Measurements from ENCODE around the gene C2CD4A. TPM values are rescaled to one million over a fixed set of nuclear protein-coding genes. Genes with fewer than 3 reads are reported as not detected.

Gene C2CD4A
- total and polyA plus RNA-seq, 4 donors: under 0.01 to 0.02 TPM; not detected in 2

DNA sequence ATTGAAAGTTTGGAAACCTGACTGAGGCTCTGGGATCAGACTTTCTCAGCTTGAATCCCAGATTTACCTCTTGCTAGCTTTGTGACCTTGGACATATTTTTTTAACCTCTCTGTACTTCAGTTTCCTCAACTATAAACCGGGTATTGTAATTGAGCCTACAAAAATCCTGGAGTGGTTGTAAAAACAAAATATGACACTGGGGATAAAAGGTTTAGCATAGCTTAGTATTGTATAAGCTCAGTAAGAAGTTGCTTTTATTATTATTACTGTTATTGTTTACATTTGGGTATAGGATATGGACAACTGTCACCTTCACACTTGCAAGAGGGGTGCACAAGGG lies 21.5 kb downstream of the C2CD4A start (continued):
- TF ChIP-seq CTCF (IDR thresholded peaks at IDR 0.05; ENCODE audit: low read depth, low read length, missing input control) (no peak), MAX (IDR thresholded peaks at IDR 0.05) (no peak), FOXA2 (IDR thresholded peaks at IDR 0.05) (no peak)

GRCh38 chr15:62089616-62090015 lies 22.8 kb downstream of the C2CD4A start:
- Histone ChIP-seq H3K27me3 (ENCODE audit: control insufficient read depth in 4 of 4, insufficient read depth in 4 of 4, low read length in 3 of 4) (no peaks in the 10 kb centered on the region), H3K9me3 (ENCODE audit: control insufficient read depth in 4 of 4, low read length in 3 of 4) (no peaks in the 10 kb centered on the region), H3K36me3 (ENCODE audit: control insufficient read depth in 4 of 4, insufficient read depth in 3 of 4, low read depth in 1 of 4, low read length in 3 of 4) (no peaks in the 10 kb centered on the region), H3K9ac (ENCODE audit: low read depth in 1 of 2, low read length in 2 of 2) (no peak overlapping the region), H3K27ac (ENCODE audit: low read depth in 1 of 2, low read length in 2 of 2) (no peak overlapping the region), H3K4me3 (ENCODE audit: low read depth in 1 of 3, low read length in 3 of 3) (no peak overlapping the region), H3K4me1 (ENCODE audit: control insufficient read depth in 4 of 4, insufficient read depth in 4 of 4, low read length in 3 of 4) (no peaks in the 10 kb centered on the region)
- DNase-seq (ENCODE audit: low spot score): no peak
- 75% methylated on average over 2 of the region's 2 CpGs for WGBS
- no peak for TF ChIP-seq HNF4A (conservative IDR thresholded peaks at IDR 0.05)
- TF ChIP-seq SP1 (IDR thresholded peaks at IDR 0.05): no peak
- no peak for TF ChIP-seq RXRA (IDR thresholded peaks at IDR 0.05)
- TF ChIP-seq MAX (IDR thresholded peaks at IDR 0.05): no peak
- no peak for TF ChIP-seq NR2F2 (IDR thresholded peaks at IDR 0.05)
- TF ChIP-seq, protein P1, sequence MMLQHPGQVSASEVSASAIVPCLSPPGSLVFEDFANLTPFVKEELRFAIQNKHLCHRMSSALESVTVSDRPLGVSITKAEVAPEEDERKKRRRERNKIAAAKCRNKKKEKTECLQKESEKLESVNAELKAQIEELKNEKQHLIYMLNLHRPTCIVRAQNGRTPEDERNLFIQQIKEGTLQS (IDR thresholded peaks at IDR 0.05): no peak

GRCh38 chr15:62090988-62091387 lies 24.2 kb downstream of the C2CD4A start:
- no peaks in the 10 kb centered on the region for H3K36me3 ChIP-seq (ENCODE audit: control insufficient read depth in 4 of 4, insufficient read depth in 3 of 4, low read depth in 1 of 4, low read length in 3 of 4)
- H3K9ac ChIP-seq (ENCODE audit: low read depth in 1 of 2, low read length in 2 of 2): no peak overlapping the region
- H3K9me3 ChIP-seq (ENCODE audit: control insufficient read depth in 4 of 4, low read length in 3 of 4): no peaks in the 10 kb centered on the region
- H3K4me1 ChIP-seq (ENCODE audit: control insufficient read depth in 4 of 4, insufficient read depth in 4 of 4, low read length in 3 of 4): no peaks in the 10 kb centered on the region
- no peak overlapping the region for H3K27ac ChIP-seq (ENCODE audit: low read depth in 1 of 2, low read length in 2 of 2)
- WGBS: 90% methylated on average over 7 of the region's 7 CpGs
- H3K4me3 ChIP-seq (ENCODE audit: low read depth in 1 of 3, low read length in 3 of 3): no peak overlapping the region
- no peaks in the 10 kb centered on the region for H3K27me3 ChIP-seq (ENCODE audit: control insufficient read depth in 4 of 4, insufficient read depth in 4 of 4, low read length in 3 of 4)
- TF ChIP-seq FOXA1 (IDR thresholded peaks at IDR 0.05): no peak
- no peak for TF ChIP-seq YY1 (IDR thresholded peaks at IDR 0.05)
- TF ChIP-seq, protein P2, sequence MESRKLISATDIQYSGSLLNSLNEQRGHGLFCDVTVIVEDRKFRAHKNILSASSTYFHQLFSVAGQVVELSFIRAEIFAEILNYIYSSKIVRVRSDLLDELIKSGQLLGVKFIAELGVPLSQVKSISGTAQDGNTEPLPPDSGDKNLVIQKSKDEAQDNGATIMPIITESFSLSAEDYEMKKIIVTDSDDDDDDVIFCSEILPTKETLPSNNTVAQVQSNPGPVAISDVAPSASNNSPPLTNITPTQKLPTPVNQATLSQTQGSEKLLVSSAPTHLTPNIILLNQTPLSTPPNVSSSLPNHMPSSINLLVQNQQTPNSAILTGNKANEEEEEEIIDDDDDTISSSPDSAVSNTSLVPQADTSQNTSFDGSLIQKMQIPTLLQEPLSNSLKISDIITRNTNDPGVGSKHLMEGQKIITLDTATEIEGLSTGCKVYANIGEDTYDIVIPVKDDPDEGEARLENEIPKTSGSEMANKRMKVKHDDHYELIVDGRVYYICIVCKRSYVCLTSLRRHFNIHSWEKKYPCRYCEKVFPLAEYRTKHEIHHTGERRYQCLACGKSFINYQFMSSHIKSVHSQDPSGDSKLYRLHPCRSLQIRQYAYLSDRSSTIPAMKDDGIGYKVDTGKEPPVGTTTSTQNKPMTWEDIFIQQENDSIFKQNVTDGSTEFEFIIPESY (IDR thresholded peaks at IDR 0.05): no peak
- no peak for TF ChIP-seq HNF4A (conservative IDR thresholded peaks at IDR 0.05)
- TF ChIP-seq GABPA (IDR thresholded peaks at IDR 0.05 in 1 of 2, conservative IDR thresholded peaks at IDR 0.05 in 1 of 2): no peak
- TF ChIP-seq NR2F2 (IDR thresholded peaks at IDR 0.05): no peak
- TF ChIP-seq TAF1 (conservative IDR thresholded peaks at IDR 0.05): no peak
- TF ChIP-seq, protein P1 (IDR thresholded peaks at IDR 0.05): no peak
- TF ChIP-seq RXRA (IDR thresholded peaks at IDR 0.05): no peak
- TF ChIP-seq SP1 (IDR thresholded peaks at IDR 0.05): no peak
- no peak for TF ChIP-seq CTCF (IDR thresholded peaks at IDR 0.05; ENCODE audit: low read depth, low read length, missing input control)
- TF ChIP-seq FOXA2 (IDR thresholded peaks at IDR 0.05): no peak
- TF ChIP-seq REST (IDR thresholded peaks at IDR 0.05): no peak
- TF ChIP-seq MAX (IDR thresholded peaks at IDR 0.05): no peak
- no peak for TF ChIP-seq EGR1 (IDR thresholded peaks at IDR 0.05; ENCODE audit: low read depth in 2 of 2)
- no peak for TF ChIP-seq JUND (IDR thresholded peaks at IDR 0.05)
- TF ChIP-seq RAD21 (IDR thresholded peaks at IDR 0.05): no peak
- no peak for DNase-seq (ENCODE audit: low spot score)
